Neural progenitor cell (in vitro differentiated cells): ENCODE data around the gene EXD3. TPM values are rescaled to one million over a fixed set of nuclear protein-coding genes. Genes with fewer than 3 reads are reported as not detected.

ENCODE experiments used
- DNase-seq: peaks from one replicate; pipeline ENCODE4 v3.0.0-alpha.2; 2016; ENCODE audit warnings: low spot score
- H2AFZ ChIP-seq: fragments of 200-600 bp; sonication (generic); replicated peaks from 2 replicates; pipeline ENCODE4 v1.6.1; 2016; ENCODE audit warnings: antibody characterized with exemption
- H3F3A ChIP-seq: fragments of 200-600 bp; sonication (generic); 2 replicates; pipeline ENCODE4 v1.6.1; 2016; ENCODE audit warnings: antibody characterized with exemption, low read depth
- H3K27ac ChIP-seq: fragments of 200-600 bp; sonication (generic); 2 replicates; pipeline ENCODE4 v1.5.1; 2016; ENCODE audit warnings: mild to moderate bottlenecking
- H3K27me3 ChIP-seq: fragments of 200-600 bp; sonication (generic); 2 replicates; pipeline ENCODE4 v1.6.1; 2016; ENCODE audit warnings: mild to moderate bottlenecking, moderate library complexity
- H3K36me3 ChIP-seq: fragments of 200-600 bp; sonication (generic); 2 replicates; pipeline ENCODE4 v1.5.1; 2016
- H3K4me1 ChIP-seq: fragments of 200-600 bp; sonication (generic); 2 replicates; pipeline ENCODE4 v1.6.1; 2016; ENCODE audit warnings: mixed run types
- H3K4me2 ChIP-seq: fragments of 200-600 bp; sonication (generic); 2 replicates; pipeline ENCODE4 v1.6.1; 2016
- H3K4me3 ChIP-seq: fragments of 200-600 bp; sonication (generic); 2 replicates; pipeline ENCODE4 v1.5.1; 2016
- H3K79me2 ChIP-seq: fragments of 200-600 bp; sonication (generic); 2 replicates; pipeline ENCODE4 v1.6.1; 2016; ENCODE audit warnings: low read depth
- H3K9ac ChIP-seq: fragments of 200-600 bp; sonication (generic); 2 replicates; pipeline ENCODE4 v1.6.1; 2016
- H3K9me3 ChIP-seq: fragments of 200-600 bp; sonication (generic); 2 replicates; pipeline ENCODE4 v1.5.1; 2016; ENCODE audit warnings: low read depth
- H4K20me1 ChIP-seq: fragments of 200-600 bp; sonication (generic); 2 replicates; pipeline ENCODE4 v1.6.1; 2016; ENCODE audit warnings: low read depth
- H3K27ac Mint-ChIP-seq: 3 replicates; pipeline ENCODE4 v1.8.0; 2021; ENCODE audit warnings: mixed read lengths
- H3K27me3 Mint-ChIP-seq: 2 replicates; pipeline ENCODE4 v1.8.0; 2022; ENCODE audit warnings: low read depth, mild to moderate bottlenecking, inconsistent platforms, moderate library complexity, mixed read lengths; ENCODE audit not compliant: insufficient read depth
- H3K36me3 Mint-ChIP-seq: 3 replicates; pipeline ENCODE4 v1.8.0; 2021; ENCODE audit warnings: mixed read lengths
- H3K4me1 Mint-ChIP-seq: 3 replicates; pipeline ENCODE4 v1.8.0; 2021; ENCODE audit warnings: mixed read lengths
- H3K4me3 Mint-ChIP-seq: 3 replicates; pipeline ENCODE4 v1.8.0; 2021; ENCODE audit warnings: mild to moderate bottlenecking, moderate library complexity, mixed read lengths
- H3K9me3 Mint-ChIP-seq: 3 replicates; pipeline ENCODE4 v1.8.0; 2020; ENCODE audit warnings: mixed read lengths
- EZH2 ChIP-seq: fragments of 200-600 bp; sonication (generic); IDR thresholded peaks from 2 replicates; pipeline ENCODE4 v1.6.1; 2017; ENCODE audit warnings: antibody characterized with exemption, mild to moderate bottlenecking, moderate library complexity
- EZH2phosphoT487 ChIP-seq: fragments of 200-600 bp; sonication (generic); IDR thresholded peaks from 2 replicates; pipeline ENCODE4 v1.6.1; 2017; ENCODE audit warnings: antibody characterized with exemption
- total RNA-seq: library from RNA; depleted of rRNA; stranded (reverse); fragments of >200 nt; gene quantifications from 2 replicates; pipeline ENCODE4 v1.2.3, GENCODE V29; 2015; ENCODE audit warnings: low replicate concordance
- TF ChIP-seq, protein P1 (sequence below): fragments of 200-600 bp; sonication (generic); IDR thresholded peaks from 2 replicates; pipeline ENCODE4 v1.5.1; 2017; ENCODE audit warnings: antibody characterized with exemption, mild to moderate bottlenecking

The EXD3 gene
- total RNA-seq, 1 donor from 2014 or later = 4.7 TPM

GRCh38 chr9:137368431-137369035 lies 54.4 kb downstream of the EXD3 start:
- H3K27me3 Mint-ChIP-seq = no peaks in the 10 kb centered on the region
- H3K4me1 Mint-ChIP-seq = peaks cover 44% of the 10 kb centered on the region
- H3K9me3 Mint-ChIP-seq = peaks cover 2% of the 10 kb centered on the region
- H3K27ac Mint-ChIP-seq = no peak overlapping the region
- H3K4me3 ChIP-seq = no peak overlapping the region
- H3K4me1 ChIP-seq = peaks cover 53% of the 10 kb centered on the region
- no peak for DNase-seq
- no peaks in the 10 kb centered on the region for H3K9me3 ChIP-seq
- TF ChIP-seq, protein P1, sequence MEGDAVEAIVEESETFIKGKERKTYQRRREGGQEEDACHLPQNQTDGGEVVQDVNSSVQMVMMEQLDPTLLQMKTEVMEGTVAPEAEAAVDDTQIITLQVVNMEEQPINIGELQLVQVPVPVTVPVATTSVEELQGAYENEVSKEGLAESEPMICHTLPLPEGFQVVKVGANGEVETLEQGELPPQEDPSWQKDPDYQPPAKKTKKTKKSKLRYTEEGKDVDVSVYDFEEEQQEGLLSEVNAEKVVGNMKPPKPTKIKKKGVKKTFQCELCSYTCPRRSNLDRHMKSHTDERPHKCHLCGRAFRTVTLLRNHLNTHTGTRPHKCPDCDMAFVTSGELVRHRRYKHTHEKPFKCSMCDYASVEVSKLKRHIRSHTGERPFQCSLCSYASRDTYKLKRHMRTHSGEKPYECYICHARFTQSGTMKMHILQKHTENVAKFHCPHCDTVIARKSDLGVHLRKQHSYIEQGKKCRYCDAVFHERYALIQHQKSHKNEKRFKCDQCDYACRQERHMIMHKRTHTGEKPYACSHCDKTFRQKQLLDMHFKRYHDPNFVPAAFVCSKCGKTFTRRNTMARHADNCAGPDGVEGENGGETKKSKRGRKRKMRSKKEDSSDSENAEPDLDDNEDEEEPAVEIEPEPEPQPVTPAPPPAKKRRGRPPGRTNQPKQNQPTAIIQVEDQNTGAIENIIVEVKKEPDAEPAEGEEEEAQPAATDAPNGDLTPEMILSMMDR = no peak
- no peak for TF ChIP-seq EZH2
- no peak for TF ChIP-seq EZH2phosphoT487
- H3K27me3 ChIP-seq = no peaks in the 10 kb centered on the region
- no peak overlapping the region for H3K4me3 Mint-ChIP-seq
- H4K20me1 ChIP-seq = no peaks in the 10 kb centered on the region
- peaks cover 49% of the 10 kb centered on the region for H3F3A ChIP-seq
- H2AFZ ChIP-seq = no peak overlapping the region
- no peaks in the 10 kb centered on the region for H3K79me2 ChIP-seq
- no peak overlapping the region for H3K9ac ChIP-seq
- no peak overlapping the region for H3K27ac ChIP-seq
- H3K36me3 ChIP-seq = no peaks in the 10 kb centered on the region
- H3K36me3 Mint-ChIP-seq = peaks cover 2% of the 10 kb centered on the region
- H3K4me2 ChIP-seq = no peak overlapping the region

- Histone ChIP-seq H3K79me2 (no peaks in the 10 kb centered on the region), H4K20me1 (no peaks in the 10 kb centered on the region), H3K9ac (no peak overlapping the region), H3K9me3 (no peaks in the 10 kb centered on the region), H3K27ac (no peak overlapping the region), H2AFZ (no peak overlapping the region), H3K4me3 (no peak overlapping the region), H3K4me1 (peaks cover 45% of the 10 kb centered on the region), H3K4me2 (no peak overlapping the region), H3F3A (peaks cover 41% of the 10 kb centered on the region), H3K36me3 (no peaks in the 10 kb centered on the region), H3K27me3 (no peaks in the 10 kb centered on the region)
- Mint-ChIP-seq H3K4me1 (peaks cover 40% of the 10 kb centered on the region), H3K4me3 (no peak overlapping the region), H3K36me3 (peaks cover 2% of the 10 kb centered on the region), H3K9me3 (peaks cover 4% of the 10 kb centered on the region), H3K27ac (no peak overlapping the region), H3K27me3 (no peaks in the 10 kb centered on the region)
- DNase-seq = no peak
- TF ChIP-seq, protein P1 = no peak
- TF ChIP-seq EZH2phosphoT487 = no peak
- no peak for TF ChIP-seq EZH2
These were observed 55.2 kb downstream of the EXD3 start for GRCh38 chr9:137367506-137368430.

DNA sequence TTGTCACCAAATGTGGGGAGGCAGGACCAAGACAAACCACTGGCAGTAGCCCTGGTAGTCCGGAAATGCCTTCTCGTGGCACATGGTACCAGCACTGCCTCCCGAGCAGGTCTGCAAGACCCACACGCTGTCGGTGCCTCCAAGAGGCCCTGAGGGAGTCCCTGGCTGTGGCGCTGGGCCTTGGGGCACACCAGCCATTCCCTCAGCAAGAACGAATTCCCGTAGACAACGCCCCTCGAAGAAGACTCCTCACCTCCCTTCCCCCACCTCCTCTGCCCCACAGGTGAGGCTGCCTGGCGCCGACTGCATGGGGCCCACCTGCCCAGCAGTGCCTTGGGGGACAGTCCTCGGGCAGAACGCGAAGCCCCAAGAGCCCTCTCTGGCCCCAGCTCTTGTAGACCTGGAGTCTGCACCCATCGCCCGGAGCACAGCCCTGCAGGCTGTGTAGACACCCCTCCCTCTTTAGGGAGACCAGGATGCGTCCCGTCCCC lies 56.0 kb downstream of the EXD3 start:
- H4K20me1 ChIP-seq = no peaks in the 10 kb centered on the region
- no peak for DNase-seq
- peaks cover 37% of the 10 kb centered on the region for H3K4me1 Mint-ChIP-seq

More for the DNA sequence above, 56.0 kb downstream of the EXD3 start:
- H3K4me1 ChIP-seq = peaks cover 37% of the 10 kb centered on the region
- no peak overlapping the region for H3K4me3 Mint-ChIP-seq
- H3K9me3 Mint-ChIP-seq = peaks cover 12% of the 10 kb centered on the region
- H3K27me3 Mint-ChIP-seq = no peaks in the 10 kb centered on the region
- no peaks in the 10 kb centered on the region for H3K27me3 ChIP-seq
- H3K9ac ChIP-seq = no peak overlapping the region
- no peaks in the 10 kb centered on the region for H3K9me3 ChIP-seq
- peaks cover 2% of the 10 kb centered on the region for H3K36me3 Mint-ChIP-seq
- no peak overlapping the region for H3K27ac Mint-ChIP-seq
- no peak overlapping the region for H3K4me3 ChIP-seq
- TF ChIP-seq, protein P1 = no peak
- TF ChIP-seq EZH2phosphoT487 (no peak), EZH2 (no peak)
- no peak overlapping the region for H3K27ac ChIP-seq
- no peak overlapping the region for H2AFZ ChIP-seq
- no peak overlapping the region for H3K4me2 ChIP-seq
- H3K79me2 ChIP-seq = no peaks in the 10 kb centered on the region
- H3F3A ChIP-seq = peaks cover 36% of the 10 kb centered on the region
- no peaks in the 10 kb centered on the region for H3K36me3 ChIP-seq
